ENCODE results near the gene SPDEF. TPM values are rescaled to one million over a fixed set of nuclear protein-coding genes. Genes with fewer than 3 reads are reported as not detected.

Gene SPDEF
- total and polyA plus RNA-seq, 2 of the 13 experiments (the other 11 are each of a cell fraction or from before 2014, with no cell fraction given): not detected

GRCh38 chr6:34534146-34534545 lies 22.0 kb downstream of the SPDEF start:
- Histone ChIP-seq H3K4me3 (replicated peaks in 1 of 3; ENCODE audit: insufficient read depth in 1 of 3, low read depth in 2 of 3, low read length in 3 of 3) (no peak overlapping the region), H2AFZ (ENCODE audit: low read length) (no peak overlapping the region), H4K20me1 (ENCODE audit: insufficient read depth, low read length) (no peaks in the 10 kb centered on the region), H3K79me2 (ENCODE audit: insufficient read depth, low read length) (no peaks in the 10 kb centered on the region), H3K4me2 (ENCODE audit: low read depth, low read length) (no peak overlapping the region), H3K27me3 (ENCODE audit: control insufficient read depth in 1 of 2, insufficient read depth in 2 of 2, low read length in 2 of 2) (peaks cover 20 to 62% of the 10 kb centered on the region in 2 experiments; a peak in 4 of 5 replicates), H3K36me3 (replicated peaks in 1 of 2; ENCODE audit: control insufficient read depth in 1 of 2, insufficient read depth in 2 of 2, low read length in 2 of 2) (no peaks in the 10 kb centered on the region), H3K9ac (ENCODE audit: insufficient read depth, low read depth, low read length) (no peak overlapping the region), H3K4me1 (ENCODE audit: insufficient read depth, low read length) (peaks cover 9% of the 10 kb centered on the region; the same call in 1 of the 2 replicates), H3K27ac (ENCODE audit: extremely low read length, insufficient read depth, low read length) (no peak overlapping the region), H3K9me3 (ENCODE audit: low read length) (no peaks in the 10 kb centered on the region)
- ChIA-PET CTCF (ENCODE audit: low intra/inter-chr PET ratio, low total read pairs) (no interaction called here), POLR2A (no interaction called here)
- no TSS peak for BruUV-seq (replicated peaks)
- intact Hi-C loops (cut with micrococcal nuclease; ENCODE audit: unreplicated experiment) (no loop called here), in situ Hi-C loops (cut with HindIII; ENCODE audit: extremely low pct_ligation_motif_present, low pct_unique_long_range_greater_than_20kb) (no loop called here)
- FAIRE-seq: no peak
- no peak for TF ChIP-seq NFKB2 (CRISPR knock-in tag; IDR thresholded peaks at IDR 0.05; ENCODE audit: borderline replicate concordance)
- TF ChIP-seq ZNF768 (CRISPR knock-in tag; IDR thresholded peaks at IDR 0.05): no peak
- no peak for TF ChIP-seq MNT (IDR thresholded peaks at IDR 0.05)
- TF ChIP-seq ZNF670 (CRISPR knock-in tag; IDR thresholded peaks at IDR 0.05; ENCODE audit: borderline replicate concordance): no peak
- no peak for TF ChIP-seq AGO1 (IDR thresholded peaks at IDR 0.05; ENCODE audit: low read depth, low read length, poor library complexity, severe bottlenecking)
- TF ChIP-seq ZSCAN22 (CRISPR knock-in tag; IDR thresholded peaks at IDR 0.05): no peak
- TF ChIP-seq DDIT3 (CRISPR knock-in tag; IDR thresholded peaks at IDR 0.05): no peak
- TF ChIP-seq PAWR (CRISPR knock-in tag; IDR thresholded peaks at IDR 0.05; ENCODE audit: borderline replicate concordance): no peak
- TF ChIP-seq ATF3 (CRISPR knock-in tag; IDR thresholded peaks at IDR 0.05): no peak
- TF ChIP-seq ZBTB3 (CRISPR knock-in tag; IDR thresholded peaks at IDR 0.05; ENCODE audit: borderline replicate concordance, low read depth): no peak
- TF ChIP-seq RARG (CRISPR knock-in tag; IDR thresholded peaks at IDR 0.05; ENCODE audit: low read depth): no peak
- TF ChIP-seq ZNF3 (CRISPR knock-in tag; IDR thresholded peaks at IDR 0.05): no peak
- no peak for TF ChIP-seq ZSCAN20 (CRISPR knock-in tag; IDR thresholded peaks at IDR 0.05; ENCODE audit: borderline replicate concordance)
- TF ChIP-seq ZNF441 (CRISPR knock-in tag; IDR thresholded peaks at IDR 0.05; ENCODE audit: borderline replicate concordance): no peak
- no peak for TF ChIP-seq ZNF577 (CRISPR knock-in tag; IDR thresholded peaks at IDR 0.05; ENCODE audit: borderline replicate concordance, low read depth)
- 19% methylated on average over 6 of the region's 6 CpGs for WGBS (ENCODE audit: low lambda C conversion rate)
- no peak for DNase-seq (ENCODE audit: low spot score)
- no peak for ATAC-seq

All from HepG2 (cell line).